HepG2 (cell line): Measurements from ENCODE around the gene BAIAP2L1. TPM values are rescaled to one million over a fixed set of nuclear protein-coding genes. Genes with fewer than 3 reads are reported as not detected.
A peak's percentile ranks its signal among the peaks of the same experiment; 100 is the strongest.

Source experiments
- ATAC-seq: fragments of 200-7000 bp; cut with Tn5 transposase; 3 replicates; pipeline ENCODE4 v1.9.1; 2020; ENCODE audit warnings: mild to moderate bottlenecking, moderate library complexity
- BruUV-seq: library from RNA; stranded (reverse); fragments of 400-500 nt; replicated peaks from 2 replicates; lab custom pipeline; 2021; lab: Mats Ljungman, UMichigan
- CTCF ChIA-PET: fragments of 300-600 bp; formaldehyde crosslinking; extraction: SDS; loops from one replicate; lab custom pipeline; 2021; ENCODE audit warnings: low total read pairs, inconsistent platforms, low intra/inter-chr PET ratio; lab: Yijun Ruan, JAX
- POLR2A ChIA-PET: fragments of 350-600 bp; sonication (Branson Sonifier 250); formaldehyde crosslinking; loops from one replicate; lab custom pipeline; 2020; ENCODE audit warnings: antibody characterized with exemption, inconsistent platforms; lab: Yijun Ruan, JAX
- DNase-seq: peaks from one replicate; pipeline ENCODE4 v3.0.0-alpha.2; 2015; ENCODE audit warnings: low spot score
- FAIRE-seq: peaks from 3 replicates; lab custom pipeline; 2011; peaks lifted over from hg19 to GRCh38; lab: Jason Lieb, UNC
- H2AFZ ChIP-seq: one replicate; pipeline ENCODE4 v1.6.1; 2011; ENCODE audit warnings: low read length, inconsistent platforms
- H3K27ac ChIP-seq: fragments of 300-600 bp; 3 replicates; pipeline ENCODE4 v1.8.0; 2011; ENCODE audit warnings: mixed run types, mild to moderate bottlenecking, mixed read lengths, low read length, inconsistent platforms; ENCODE audit not compliant: insufficient read depth; ENCODE audit errors: extremely low read length
- H3K27me3 ChIP-seq, 2 experiments: fragments of 200-600 bp in 1 of 2; 2 replicates in 1 of 2; 3 replicates in 1 of 2; pipeline versions ENCODE4 v1.6.0 to v1.8.0; 2011; ENCODE audit warnings: low read length in 2 of 2, mild to moderate bottlenecking in 2 of 2, moderate library complexity in 2 of 2, inconsistent platforms in 1 of 2; ENCODE audit not compliant: insufficient read depth in 2 of 2, control insufficient read depth in 1 of 2
- H3K36me3 ChIP-seq, 2 experiments: fragments of 200-600 bp in 1 of 2; replicated peaks in 1 of 2; 2 replicates in 1 of 2; 3 replicates in 1 of 2; pipeline versions ENCODE4 v1.5.1 to v1.8.0; 2011; ENCODE audit warnings: low read length in 2 of 2, inconsistent platforms in 1 of 2; ENCODE audit not compliant: insufficient read depth in 2 of 2, control insufficient read depth in 1 of 2
- H3K4me1 ChIP-seq: 2 replicates; pipeline ENCODE4 v1.5.1; 2012; ENCODE audit warnings: low read length, inconsistent platforms; ENCODE audit not compliant: insufficient read depth
- H3K4me2 ChIP-seq: 2 replicates; pipeline ENCODE4 v1.6.0; 2011; ENCODE audit warnings: low read depth, low read length, inconsistent platforms
- H3K4me3 ChIP-seq, 3 experiments: fragments of 200-600 bp in 1 of 3; sonication (generic), shearing (Covaris generic) in 1 of 3; replicated peaks in 1 of 3; 2 replicates each; pipeline ENCODE4 v1.5.1; 2011 to 2016; ENCODE audit warnings: low read length in 3 of 3, inconsistent platforms in 2 of 3, low read depth in 2 of 3, mild to moderate bottlenecking in 2 of 3, control low read depth in 1 of 3, mixed read lengths in 1 of 3; ENCODE audit not compliant: insufficient read depth in 1 of 3
- H3K79me2 ChIP-seq: one replicate; pipeline ENCODE4 v1.6.1; 2011; ENCODE audit warnings: low read length, inconsistent platforms; ENCODE audit not compliant: insufficient read depth
- H3K9ac ChIP-seq: 2 replicates; pipeline ENCODE4 v1.6.0; 2011; ENCODE audit warnings: mild to moderate bottlenecking, low read depth, low read length, inconsistent platforms; ENCODE audit not compliant: insufficient read depth
- H3K9me3 ChIP-seq: 2 replicates; pipeline ENCODE4 v1.5.1; 2012; ENCODE audit warnings: mild to moderate bottlenecking, low read length
- H4K20me1 ChIP-seq: 2 replicates; pipeline ENCODE4 v1.6.0; 2011; ENCODE audit warnings: inconsistent platforms, mild to moderate bottlenecking, low read length, moderate library complexity; ENCODE audit not compliant: insufficient read depth
- AGO1 ChIP-seq: fragments of 200-400 bp; formaldehyde crosslinking; IDR thresholded peaks from 2 replicates; pipeline ENCODE4 v1.6.1; 2017; ENCODE audit warnings: mild to moderate bottlenecking, low read depth, low read length, moderate library complexity; ENCODE audit not compliant: poor library complexity, severe bottlenecking
- CTCF ChIP-seq: sonication (generic); formaldehyde crosslinking; IDR thresholded peaks from 2 replicates; pipeline ENCODE4 v1.5.0; 2020; ENCODE audit warnings: mild to moderate bottlenecking, missing genetic modification reagents, moderate library complexity
- DMAP1 ChIP-seq: IDR thresholded peaks from 2 replicates; pipeline ENCODE4 v1.6.1; 2016
- DPF2 ChIP-seq: sonication (generic); formaldehyde crosslinking; IDR thresholded peaks from 2 replicates; pipeline ENCODE4 v1.4.0; 2020; ENCODE audit warnings: mild to moderate bottlenecking, low read depth, missing genetic modification reagents, borderline replicate concordance
- DRAP1 ChIP-seq: IDR thresholded peaks from 2 replicates; pipeline ENCODE4 v1.6.1; 2016; ENCODE audit warnings: missing genetic modification reagents, missing compliant biosample characterization
- EHMT2 ChIP-seq: fragments of 200-600 bp; sonication (generic); IDR thresholded peaks from 2 replicates; pipeline ENCODE4 v1.7.0; 2017; ENCODE audit warnings: antibody characterized with exemption, low read depth, low read length, borderline replicate concordance
- ELF4 ChIP-seq: sonication (generic); formaldehyde crosslinking; IDR thresholded peaks from 2 replicates; pipeline ENCODE4 v1.5.0; 2020; ENCODE audit warnings: missing genetic modification reagents, mild to moderate bottlenecking, moderate library complexity, borderline replicate concordance
- GFI1 ChIP-seq: sonication (generic); formaldehyde crosslinking; IDR thresholded peaks from 2 replicates; pipeline ENCODE4 v1.5.0; 2020; ENCODE audit warnings: missing genetic modification reagents, mild to moderate bottlenecking, borderline replicate concordance
- GTF3A ChIP-seq: sonication (generic); formaldehyde crosslinking; conservative IDR thresholded peaks from 2 replicates; pipeline ENCODE4 v1.4.0; 2020; ENCODE audit warnings: mild to moderate bottlenecking, missing genetic modification reagents
- KDM5B ChIP-seq: sonication (generic); formaldehyde crosslinking; IDR thresholded peaks from 2 replicates; pipeline ENCODE4 v1.4.0; 2020; ENCODE audit warnings: missing genetic modification reagents, mild to moderate bottlenecking, borderline replicate concordance
- MXI1 ChIP-seq: IDR thresholded peaks from 3 replicates; pipeline ENCODE4 v1.6.1; 2012; ENCODE audit warnings: low read depth, low read length, inconsistent platforms, borderline replicate concordance
- NCOA1 ChIP-seq: sonication (generic); formaldehyde crosslinking; IDR thresholded peaks from 2 replicates; pipeline ENCODE4 v1.9.0; 2021; ENCODE audit warnings: missing genetic modification reagents
- NFIB ChIP-seq: sonication (generic); formaldehyde crosslinking; IDR thresholded peaks from 2 replicates; pipeline ENCODE4 v1.9.0; 2021; ENCODE audit warnings: missing genetic modification reagents, mild to moderate bottlenecking, borderline replicate concordance
- SP5 ChIP-seq: IDR thresholded peaks from 2 replicates; pipeline ENCODE4 v1.6.1; 2016; ENCODE audit warnings: low read depth, borderline replicate concordance
- TEF ChIP-seq: sonication (generic); formaldehyde crosslinking; IDR thresholded peaks from 2 replicates; pipeline ENCODE4 v1.5.0; 2020; ENCODE audit warnings: missing genetic modification reagents
- ZBTB7B ChIP-seq: sonication (generic); formaldehyde crosslinking; IDR thresholded peaks from 2 replicates; pipeline ENCODE4 v1.4.0; 2020; ENCODE audit warnings: missing genetic modification reagents
- ZFY ChIP-seq: sonication (generic); formaldehyde crosslinking; IDR thresholded peaks from 2 replicates; pipeline ENCODE4 v1.4.0; 2020; ENCODE audit warnings: missing genetic modification reagents
- ZNF160 ChIP-seq: sonication (generic); formaldehyde crosslinking; IDR thresholded peaks from 2 replicates; pipeline ENCODE4 v1.8.0; 2022; ENCODE audit warnings: mild to moderate bottlenecking, inconsistent platforms, missing genetic modification reagents
- ZNF292 ChIP-seq: sonication (generic); formaldehyde crosslinking; IDR thresholded peaks from 2 replicates; pipeline ENCODE4 v1.8.1; 2022; ENCODE audit warnings: mild to moderate bottlenecking, low read depth, missing genetic modification reagents, borderline replicate concordance
- ZNF441 ChIP-seq: sonication (generic); formaldehyde crosslinking; IDR thresholded peaks from 2 replicates; pipeline ENCODE4 v1.7.0; 2021; ENCODE audit warnings: missing genetic modification reagents, borderline replicate concordance
- ZNF644 ChIP-seq: IDR thresholded peaks from 2 replicates; pipeline ENCODE4 v1.6.1; 2016; ENCODE audit warnings: low read depth
- ZSCAN20 ChIP-seq: sonication (generic); formaldehyde crosslinking; IDR thresholded peaks from 2 replicates; pipeline ENCODE4 v1.4.0; 2020; ENCODE audit warnings: missing genetic modification reagents, mild to moderate bottlenecking, borderline replicate concordance
- whole genome bisulfite sequencing: methylation state at CpG from one replicate; pipeline ENCODE4 v1.1.6; 2017; ENCODE audit warnings: low lambda C conversion rate; 5-methylcytosine and 5-hydroxymethylcytosine counted together
- in situ Hi-C: cut with HindIII; loops from 2 replicates; pipeline ENCODE4 v1.10.0; 2017; ENCODE audit warnings: low pct_unique_long_range_greater_than_20kb; ENCODE audit not compliant: extremely low pct_ligation_motif_present
- intact Hi-C: fragments of 100-400 bp; cut with micrococcal nuclease; formaldehyde crosslinking; loops from one replicate; pipeline ENCODE4 v1.10.0; 2022; ENCODE audit not compliant: unreplicated experiment
- polyA plus RNA-seq, 8 experiments: library from polyadenylated mRNA; depleted of rRNA in 3 of 8; stranded (reverse) in 7 of 8; unstranded in 1 of 8; fragments of >200 nt; fragmentation: Illumina TruSeq in 4 of 8; extraction: Trizol in 4 of 8; gene quantifications; 2 replicates each; pipeline versions ENCODE4 v1.2.1 to v1.2.3, GENCODE V29; 2011 to 2016; ENCODE audit warnings: low read depth in 4 of 8, missing spikeins in 1 of 8, mixed read lengths in 1 of 8; ENCODE audit not compliant: insufficient read depth in 1 of 8
- total RNA-seq, 5 experiments: library from RNA; depleted of rRNA; stranded (reverse); fragments of >200 nt; fragmentation: Illumina TruSeq; extraction: Trizol; gene quantifications; 2 replicates each; pipeline ENCODE4 v1.2.3, GENCODE V29; 2016; ENCODE audit warnings: low read depth in 1 of 5

The BAIAP2L1 gene
- total and polyA plus RNA-seq, 2 of the 13 experiments (the other 11 are each of a cell fraction or from before 2014, with no cell fraction given): 13.0 to 21.5 TPM

- POLR2A ChIA-PET: interaction anchor here (0.6 to 0.9 kb wide), 2 partner anchors 39 to 58 kb away, joined by 3 read pairs; no protein-coding TSS in a partner anchor
- intact Hi-C loops (loop anchor here (5.0 kb wide), 1 partner anchor 37 kb away; no protein-coding TSS in a partner anchor), in situ Hi-C loops (no loop called here)
- peak overlapping the region in 1 of 3 experiments; percentile 19; a peak in 1 of 6 replicates for H3K4me3 ChIP-seq
- ATAC-seq (peak; percentile 92), DNase-seq (peak; percentile 51), FAIRE-seq (peak; percentile 72)
- BruUV-seq: no TSS peak
- H4K20me1 ChIP-seq: peaks cover 8% of the 10 kb centered on the region; the same call in 1 of the 2 replicates
- WGBS: 62% methylated on average over 10 of the region's 10 CpGs
- peak overlapping the region; percentile 37 for H3K4me2 ChIP-seq
- H2AFZ ChIP-seq: no peak overlapping the region
- H3K79me2 ChIP-seq: no peaks in the 10 kb centered on the region
- no peak overlapping the region for H3K9ac ChIP-seq
- H3K27ac ChIP-seq: peak overlapping the region; percentile 58
- peaks cover 29% of the 10 kb centered on the region for H3K4me1 ChIP-seq
- CTCF ChIA-PET: interaction anchor here (0.8 kb wide), 1 partner anchor 41 kb away, joined by 3 read pairs; no protein-coding TSS in a partner anchor
- H3K27me3 ChIP-seq: no peaks in the 10 kb centered on the region
- no peaks in the 10 kb centered on the region for H3K9me3 ChIP-seq
- peaks cover 0 to 2% of the 10 kb centered on the region in 2 experiments; a peak in 2 of 5 replicates for H3K36me3 ChIP-seq
- TF ChIP-seq EHMT2 (no peak), DMAP1 (CRISPR knock-in tag) (no peak), ELF4 (CRISPR knock-in tag) (no peak), GTF3A (CRISPR knock-in tag) (no peak), TEF (CRISPR knock-in tag) (no peak), NCOA1 (CRISPR knock-in tag) (no peak), ZFY (CRISPR knock-in tag) (no peak), NFIB (CRISPR knock-in tag) (no peak), AGO1 (no peak), ZNF441 (0 out of 2 replicates have a peak, but pooled peaks have one; percentile 29), DRAP1 (0 out of 2 replicates have a peak, but pooled peaks have one; percentile 26), MXI1 (no peak), SP5 (CRISPR knock-in tag) (no peak), ZNF644 (CRISPR knock-in tag) (no peak), ZNF292 (CRISPR knock-in tag) (peak; percentile 48; the same call in 1 of the 2 replicates), KDM5B (CRISPR knock-in tag) (no peak), CTCF (peak; percentile 29; the same call in 1 of the 2 replicates), ZBTB7B (CRISPR knock-in tag) (no peak), GFI1 (CRISPR knock-in tag) (no peak), ZSCAN20 (CRISPR knock-in tag) (no peak), ZNF160 (CRISPR knock-in tag) (no peak), DPF2 (CRISPR knock-in tag) (no peak)
Measured at GRCh38 chr7:98360221-98361130, 40.4 kb downstream of the BAIAP2L1 start.
